ENCODE results near the gene FAM151A.

FAM151A gene

GRCh38 chr1:54623216-54624007 lies at the start of gene FAM151A:
Gene FAM151A, minus strand, starts transcription at chr1:54623525. Its CDS starts 130 bp downstream, at chr1:54623395.
- no peak for DNase-seq

- peak; percentile 36 for DNase-seq
These were observed 48.8 kb upstream of the FAM151A start for GRCh38 chr1:54671985-54672608.

GRCh38 chr1:54668567-54668966 lies 45.2 kb upstream of the FAM151A start:
- no peak for DNase-seq

GRCh38 chr1:54667797-54668196 lies 44.5 kb upstream of the FAM151A start:
- no peak for DNase-seq

DNA sequence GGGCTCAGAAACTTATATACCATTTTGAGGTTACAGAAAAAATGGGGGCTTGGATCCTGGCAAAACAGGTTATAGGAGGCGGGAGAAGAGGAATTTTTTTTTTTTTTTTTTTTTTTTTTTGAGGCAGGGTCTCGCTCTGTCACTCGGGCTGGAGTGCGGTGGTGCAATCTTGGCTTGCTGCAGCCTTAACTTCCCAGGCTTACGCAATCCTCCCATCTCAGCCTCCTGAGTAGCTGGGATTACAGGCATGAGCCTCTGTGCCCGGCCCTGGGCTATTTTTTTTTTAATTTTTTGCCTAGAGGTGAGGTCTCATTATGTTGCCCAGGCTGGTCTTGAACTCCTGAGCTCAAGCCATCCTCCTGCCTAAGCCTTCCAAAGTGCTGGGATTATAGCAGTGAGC lies 43.0 kb upstream of the FAM151A start:
- DNase-seq: no peak

DNA sequence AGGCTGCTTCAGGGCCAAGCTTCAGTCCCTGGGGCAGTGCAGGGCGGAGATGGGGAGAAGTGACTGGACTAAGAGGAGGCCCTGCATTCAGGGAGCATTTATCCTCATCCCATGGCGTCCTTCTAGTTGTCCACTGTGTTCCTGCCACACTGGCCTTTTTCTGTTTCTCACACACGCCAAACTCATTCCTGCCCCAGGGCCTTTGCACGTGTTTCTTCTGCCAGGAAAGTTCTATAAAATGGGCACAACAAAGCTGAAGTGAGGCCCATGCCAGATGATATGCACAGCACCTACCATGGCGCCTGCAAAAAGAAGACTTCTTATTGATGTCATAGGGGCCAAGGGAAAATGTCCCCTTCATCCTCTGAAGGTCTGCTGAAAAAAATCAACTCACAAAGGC lies 42.5 kb upstream of the FAM151A start:
- DNase-seq: no peak

DNA sequence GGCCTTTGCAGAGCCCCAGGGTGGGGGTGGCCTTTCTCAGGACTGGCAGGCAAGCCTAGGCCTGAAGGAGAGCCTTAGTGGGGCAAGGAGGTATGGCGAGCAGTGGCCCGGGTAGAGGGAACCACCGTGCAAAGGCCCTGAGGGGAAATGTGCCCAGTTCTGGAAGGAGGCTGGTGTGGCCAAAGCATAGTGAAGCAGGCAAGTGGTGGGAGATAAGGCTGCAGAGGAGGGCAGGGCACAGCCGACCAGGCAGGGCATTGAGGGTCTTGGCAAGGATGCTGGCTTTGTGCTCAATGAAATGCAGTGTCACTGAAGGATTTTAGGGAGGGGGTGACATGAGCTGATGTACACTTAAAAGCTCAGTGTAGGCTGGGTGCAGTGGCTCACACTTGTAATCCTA lies 41.0 kb upstream of the FAM151A start:
- no peak for DNase-seq

- no peak for DNase-seq
These were observed 40.4 kb upstream of the FAM151A start for GRCh38 chr1:54663725-54664124.

- DNase-seq: no peak
These were observed 35.0 kb upstream of the FAM151A start for GRCh38 chr1:54658164-54658913.

GRCh38 chr1:54653036-54653435 lies 29.7 kb upstream of the FAM151A start:
- DNase-seq: no peak

- no peak for DNase-seq
These were observed 28.8 kb upstream of the FAM151A start for GRCh38 chr1:54652168-54652567.

DNA sequence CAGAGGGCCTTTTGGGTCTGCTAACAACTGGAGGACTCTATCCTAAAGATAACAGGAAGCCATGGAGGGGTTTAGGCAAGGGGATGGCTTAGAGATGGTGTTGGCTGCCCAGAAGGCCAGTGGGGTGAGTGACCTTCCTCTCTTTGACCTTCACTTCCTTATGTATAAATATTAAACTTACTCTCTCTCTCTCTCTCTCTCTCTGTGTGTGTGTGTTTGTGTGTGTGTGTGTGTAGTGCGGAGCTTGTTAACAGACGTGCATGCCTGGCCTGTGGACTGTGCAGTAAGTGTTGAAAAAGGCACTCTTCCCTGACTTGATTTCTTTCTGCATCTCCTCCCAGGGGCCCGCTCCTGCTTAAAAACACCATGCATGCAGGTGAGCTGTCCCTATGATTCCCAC lies 28.3 kb upstream of the FAM151A start:
- no peak for DNase-seq

DNA sequence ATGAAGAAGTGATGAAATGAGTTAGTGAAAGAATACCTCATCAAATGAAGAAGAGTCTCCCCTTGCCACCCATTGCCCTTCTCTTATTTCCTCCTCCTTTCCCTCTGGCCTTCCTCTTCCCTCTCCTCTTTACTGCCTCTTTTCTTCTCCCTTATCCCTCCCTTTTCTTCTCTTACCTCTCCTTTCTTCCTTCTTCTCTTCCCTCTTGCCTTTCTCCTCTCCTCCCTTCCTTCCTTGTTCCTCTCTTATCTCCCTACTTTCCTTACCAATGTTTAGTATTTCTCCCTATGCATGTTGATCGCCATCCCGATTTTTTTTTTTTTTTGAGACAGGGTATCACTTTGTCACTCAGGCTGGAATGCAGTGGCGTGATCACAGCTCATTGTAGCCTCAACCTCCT lies 27.1 kb upstream of the FAM151A start:
- no peak for DNase-seq

- DNase-seq: no peak
These were observed 26.6 kb upstream of the FAM151A start for GRCh38 chr1:54649921-54650320.

GRCh38 chr1:54649130-54649898 lies 26.0 kb upstream of the FAM151A start:
- no peak for DNase-seq

DNA sequence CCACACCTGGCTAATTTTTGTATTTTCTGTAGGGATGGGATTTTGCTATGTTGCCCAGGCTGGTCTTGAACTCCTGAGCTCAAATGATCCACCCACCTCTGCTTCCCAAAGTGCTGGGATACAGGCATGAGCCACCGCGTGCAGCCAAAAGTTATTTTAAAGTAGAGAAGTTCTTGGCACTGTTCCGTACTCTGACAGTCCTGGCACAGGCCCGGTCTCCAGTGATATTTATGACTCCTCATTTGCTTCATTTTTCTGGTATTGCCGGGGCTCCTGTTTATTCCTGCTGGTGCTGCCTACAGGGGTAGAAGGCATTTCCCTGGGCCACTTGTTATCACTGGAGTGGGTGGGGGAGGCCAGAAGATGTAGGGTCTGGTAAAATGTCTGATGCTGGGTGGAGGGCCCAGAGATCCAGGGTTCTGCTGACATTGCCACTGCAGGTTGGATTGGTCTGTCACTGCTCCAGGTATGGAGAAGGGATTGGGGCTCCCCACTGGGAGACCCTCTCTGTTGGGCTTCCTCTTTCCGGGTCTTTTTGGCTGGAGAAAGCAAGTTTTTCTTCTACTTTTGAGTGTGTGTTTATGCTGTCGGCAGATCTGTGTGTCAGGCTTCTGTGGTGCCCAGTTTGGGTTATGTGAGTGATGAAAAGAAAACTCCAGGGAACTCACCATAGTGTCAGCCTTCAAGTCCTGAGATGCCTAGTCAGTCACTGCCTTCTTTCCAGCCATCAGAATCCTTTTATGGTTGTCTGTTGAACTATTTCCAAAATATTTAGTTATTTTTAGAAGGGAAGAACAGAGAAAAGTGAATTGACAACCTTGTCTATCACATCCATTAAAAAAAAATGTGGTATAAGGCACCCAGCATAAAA lies 22.7 kb upstream of the FAM151A start:
- DNase-seq: no peak

DNA sequence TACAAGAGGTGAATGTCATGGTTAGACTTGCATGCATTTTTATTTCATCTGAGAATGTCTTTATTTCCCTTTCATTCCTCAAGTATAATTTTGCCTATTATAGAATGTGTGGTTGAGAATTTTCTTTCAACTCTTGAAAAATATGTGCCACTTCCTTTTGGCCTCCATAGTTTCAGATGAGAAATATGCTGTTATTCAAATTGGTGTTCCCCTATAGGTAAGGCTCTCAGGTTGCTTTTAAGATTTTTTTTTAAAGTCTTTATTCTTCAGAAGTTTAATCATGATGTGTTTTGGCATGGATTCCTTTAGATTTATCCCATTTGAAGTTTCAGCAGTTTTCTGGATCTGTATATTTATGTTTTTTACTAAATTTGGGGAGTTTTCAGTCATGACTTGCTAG lies 20.4 kb upstream of the FAM151A start:
- no peak for DNase-seq

GRCh38 chr1:54640863-54641836 lies 17.8 kb upstream of the FAM151A start, which contains the start of gene MROH7:
Gene MROH7, plus strand, starts transcription at chr1:54641786. Its CDS starts 11,141 bp downstream, at chr1:54652927.
- DNase-seq: no peak

DNA sequence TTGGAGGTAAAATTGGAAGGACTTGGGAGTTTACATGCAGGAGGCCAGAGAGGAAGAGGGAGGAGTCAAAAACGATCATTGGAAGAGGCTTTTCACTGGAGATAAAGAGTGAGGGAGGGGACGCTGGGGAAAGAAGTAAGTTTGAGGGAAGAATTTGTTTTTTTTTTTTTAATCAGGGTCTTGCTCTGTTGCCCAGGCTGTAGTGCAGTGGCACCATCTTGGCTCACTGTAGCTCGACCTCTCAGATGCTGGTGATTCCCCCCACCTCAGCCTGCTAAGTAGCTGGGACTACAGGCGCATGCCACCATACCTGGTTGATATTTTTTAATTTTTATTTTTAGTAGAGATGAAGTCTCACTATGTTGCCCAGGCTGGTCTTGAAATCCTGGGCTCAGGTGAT lies 17.0 kb upstream of the FAM151A start:
- no peak for DNase-seq
